A673 (cell line): Measurements from ENCODE around the gene PSMF1. TPM values are rescaled to one million over a fixed set of nuclear protein-coding genes. Genes with fewer than 3 reads are reported as not detected.

Source experiments
- BruUV-seq: library from RNA; stranded (reverse); fragments of 400-500 nt; replicated peaks from 2 replicates; lab custom pipeline; 2021; lab: Mats Ljungman, UMichigan
- CTCF ChIA-PET: fragments of 300-600 bp; sonication (Branson Sonifier 250); formaldehyde crosslinking; loops from one replicate; lab custom pipeline; 2022; ENCODE audit warnings: antibody characterized with exemption; lab: Charles Lee
- POLR2A ChIA-PET: fragments of 300-600 bp; sonication (Branson Sonifier 250); formaldehyde crosslinking; loops from one replicate; lab custom pipeline; 2022; ENCODE audit warnings: antibody characterized with exemption; ENCODE audit not compliant: low non-redundant PET; lab: Charles Lee
- DNase-seq: peaks from one replicate; pipeline ENCODE4 v3.0.0-alpha.2; 2015; ENCODE audit warnings: low spot score
- H3K27ac ChIP-seq: fragments of 200-600 bp; sonication (generic); 2 replicates; pipeline ENCODE4 v1.5.1; 2016; ENCODE audit warnings: mixed run types, low read depth, mild to moderate bottlenecking, mixed read lengths, antibody characterized with exemption, low read length; ENCODE audit not compliant: poor library complexity, severe bottlenecking
- H3K27me3 ChIP-seq: fragments of 200-600 bp; sonication (generic); replicated peaks from 2 replicates; pipeline ENCODE4 v1.6.1; 2017; ENCODE audit warnings: mixed run types, low read depth, mild to moderate bottlenecking, mixed read lengths, antibody characterized with exemption, low read length; ENCODE audit not compliant: insufficient read depth, poor library complexity
- H3K36me3 ChIP-seq: fragments of 200-600 bp; sonication (generic); 2 replicates; pipeline ENCODE4 v1.6.1; 2016; ENCODE audit warnings: mixed run types, mild to moderate bottlenecking, mixed read lengths, antibody characterized with exemption, low read length; ENCODE audit not compliant: insufficient read depth, poor library complexity, severe bottlenecking
- H3K4me1 ChIP-seq: fragments of 200-600 bp; sonication (generic); 2 replicates; pipeline ENCODE4 v1.6.1; 2017; ENCODE audit warnings: mixed run types, mild to moderate bottlenecking, mixed read lengths, antibody characterized with exemption, low read length; ENCODE audit not compliant: insufficient read depth, poor library complexity, severe bottlenecking
- H3K4me3 ChIP-seq: fragments of 200-600 bp; sonication (generic); 2 replicates; pipeline ENCODE4 v1.5.1; 2016; ENCODE audit warnings: low read depth, mixed run types, mild to moderate bottlenecking, mixed read lengths, low read length; ENCODE audit not compliant: poor library complexity, severe bottlenecking
- H3K9me3 ChIP-seq: fragments of 200-600 bp; sonication (generic); 2 replicates; pipeline ENCODE4 v1.6.1; 2016; ENCODE audit warnings: mixed run types, low read depth, mild to moderate bottlenecking, mixed read lengths, antibody characterized with exemption, low read length; ENCODE audit not compliant: poor library complexity, severe bottlenecking
- EZH2 ChIP-seq: fragments of 200-600 bp; sonication (generic); IDR thresholded peaks from 2 replicates; pipeline ENCODE4 v1.6.1; 2017; ENCODE audit warnings: borderline replicate concordance, low read depth, mild to moderate bottlenecking, mixed read lengths, antibody characterized with exemption, low read length; ENCODE audit not compliant: poor library complexity, severe bottlenecking
- intact Hi-C: fragments of 100-400 bp; cut with micrococcal nuclease; formaldehyde crosslinking; loops from one replicate; pipeline ENCODE4 v1.10.0; 2022; ENCODE audit not compliant: unreplicated experiment
- total RNA-seq: library from RNA; stranded (reverse); gene quantifications from 2 replicates; pipeline ENCODE4 v1.2.3, GENCODE V29; 2021
- TF ChIP-seq, protein P1 (sequence below): fragments of 300-800, 200-600 bp; sonication (generic); conservative IDR thresholded peaks from 2 replicates; pipeline ENCODE4 v1.5.1; 2017; ENCODE audit warnings: low read depth, mild to moderate bottlenecking, antibody characterized with exemption, low read length, moderate library complexity, mixed read lengths

PSMF1 gene
- total RNA-seq, 1 experiment from 2014 or later, result 130 TPM

DNA sequence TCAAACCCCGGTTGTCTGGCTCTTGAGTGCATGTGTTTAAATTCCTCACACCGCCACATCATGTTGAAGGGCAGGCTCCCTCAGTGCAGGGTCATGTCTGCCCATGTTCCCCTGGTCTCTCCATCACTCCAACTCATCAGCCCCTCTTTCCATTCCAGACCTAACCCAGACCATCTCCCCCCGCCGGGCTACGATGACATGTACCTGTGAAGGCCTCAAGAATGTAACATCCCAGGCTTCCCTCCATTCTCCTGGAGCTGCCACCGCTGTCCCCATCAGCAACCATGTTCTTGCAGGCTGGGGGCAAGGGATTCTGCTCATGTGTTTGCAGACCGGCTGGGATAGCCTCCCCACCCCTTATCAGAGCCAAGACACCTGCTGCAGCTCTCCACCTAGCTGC is 46.5 kb downstream of the PSMF1 start:
- Histone ChIP-seq H3K9me3 (no peaks in the 10 kb centered on the region), H3K4me1 (no peaks in the 10 kb centered on the region), H3K36me3 (peaks cover 33% of the 10 kb centered on the region), H3K27ac (no peak overlapping the region), H3K4me3 (no peak overlapping the region), H3K27me3 (no peaks in the 10 kb centered on the region)
- intact Hi-C loops, result no loop called here
- BruUV-seq, result TSS peak; percentile 85
- CTCF ChIA-PET, result no interaction called here
- no peak for DNase-seq
- no peak for TF ChIP-seq EZH2
- TF ChIP-seq, protein P1, sequence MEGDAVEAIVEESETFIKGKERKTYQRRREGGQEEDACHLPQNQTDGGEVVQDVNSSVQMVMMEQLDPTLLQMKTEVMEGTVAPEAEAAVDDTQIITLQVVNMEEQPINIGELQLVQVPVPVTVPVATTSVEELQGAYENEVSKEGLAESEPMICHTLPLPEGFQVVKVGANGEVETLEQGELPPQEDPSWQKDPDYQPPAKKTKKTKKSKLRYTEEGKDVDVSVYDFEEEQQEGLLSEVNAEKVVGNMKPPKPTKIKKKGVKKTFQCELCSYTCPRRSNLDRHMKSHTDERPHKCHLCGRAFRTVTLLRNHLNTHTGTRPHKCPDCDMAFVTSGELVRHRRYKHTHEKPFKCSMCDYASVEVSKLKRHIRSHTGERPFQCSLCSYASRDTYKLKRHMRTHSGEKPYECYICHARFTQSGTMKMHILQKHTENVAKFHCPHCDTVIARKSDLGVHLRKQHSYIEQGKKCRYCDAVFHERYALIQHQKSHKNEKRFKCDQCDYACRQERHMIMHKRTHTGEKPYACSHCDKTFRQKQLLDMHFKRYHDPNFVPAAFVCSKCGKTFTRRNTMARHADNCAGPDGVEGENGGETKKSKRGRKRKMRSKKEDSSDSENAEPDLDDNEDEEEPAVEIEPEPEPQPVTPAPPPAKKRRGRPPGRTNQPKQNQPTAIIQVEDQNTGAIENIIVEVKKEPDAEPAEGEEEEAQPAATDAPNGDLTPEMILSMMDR, result no peak
- POLR2A ChIA-PET, result no interaction called here

DNA sequence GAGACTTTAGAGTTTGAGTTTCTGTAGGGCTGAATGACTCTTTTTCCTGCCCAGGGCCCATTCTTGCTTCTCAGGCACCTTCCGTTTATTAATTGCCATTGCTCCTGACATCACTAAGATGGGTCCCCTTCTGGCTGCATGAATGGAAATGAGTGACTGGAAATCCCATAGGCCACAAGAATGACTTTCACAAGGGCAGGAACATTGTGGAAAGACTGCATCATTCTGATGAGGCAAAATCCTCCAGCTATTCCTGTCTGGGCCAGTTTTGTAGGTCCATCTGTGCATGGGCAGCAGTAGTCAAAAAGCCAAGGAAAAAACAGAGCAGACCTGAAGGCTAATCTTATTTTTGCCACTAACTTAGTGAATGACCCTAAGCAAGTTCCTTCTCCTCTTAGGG is 47.1 kb downstream of the PSMF1 start:
- no peak for DNase-seq
- Histone ChIP-seq H3K9me3 (no peaks in the 10 kb centered on the region), H3K36me3 (peaks cover 33% of the 10 kb centered on the region), H3K27me3 (no peaks in the 10 kb centered on the region), H3K4me1 (no peaks in the 10 kb centered on the region), H3K4me3 (no peak overlapping the region), H3K27ac (no peak overlapping the region)
- no peak for TF ChIP-seq EZH2
- TF ChIP-seq, protein P1, result no peak
- BruUV-seq, result no TSS peak
- ChIA-PET POLR2A (no interaction called here), CTCF (no interaction called here)
- intact Hi-C loops, result no loop called here

DNA sequence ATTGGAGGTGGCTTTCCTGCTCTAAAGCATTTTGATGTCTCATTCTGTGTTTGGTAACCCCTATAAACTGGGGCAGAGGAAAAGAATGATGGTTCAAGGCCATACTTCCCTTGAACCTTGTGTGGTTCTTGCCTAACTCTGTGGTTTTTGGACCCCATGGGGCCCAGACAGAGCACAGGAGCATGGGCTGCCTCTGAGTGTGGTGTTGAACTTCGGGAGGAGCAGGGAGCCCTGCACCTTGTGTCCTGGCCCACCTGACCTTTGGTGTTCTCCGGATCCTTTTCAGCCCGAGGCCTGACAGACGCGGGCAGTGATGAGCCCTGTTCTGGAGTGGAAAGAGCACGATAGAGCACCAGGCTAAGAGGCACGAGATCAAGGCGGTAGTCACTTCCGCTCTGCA is 47.5 kb downstream of the PSMF1 start:
- CTCF ChIA-PET, result no interaction called here
- H3K36me3 ChIP-seq, result peaks cover 33% of the 10 kb centered on the region
- intact Hi-C loops, result no loop called here
- DNase-seq, result no peak
- H3K9me3 ChIP-seq, result no peaks in the 10 kb centered on the region
- H3K27me3 ChIP-seq, result no peaks in the 10 kb centered on the region
- no peak overlapping the region for H3K27ac ChIP-seq
- H3K4me1 ChIP-seq, result no peaks in the 10 kb centered on the region
- TF ChIP-seq EZH2, result no peak
- TF ChIP-seq, protein P1, result no peak
- BruUV-seq, result no TSS peak
- H3K4me3 ChIP-seq, result no peak overlapping the region
- POLR2A ChIA-PET, result no interaction called here
